Measurements from ENCODE around the gene CCDC178.

CCDC178 gene

DNA sequence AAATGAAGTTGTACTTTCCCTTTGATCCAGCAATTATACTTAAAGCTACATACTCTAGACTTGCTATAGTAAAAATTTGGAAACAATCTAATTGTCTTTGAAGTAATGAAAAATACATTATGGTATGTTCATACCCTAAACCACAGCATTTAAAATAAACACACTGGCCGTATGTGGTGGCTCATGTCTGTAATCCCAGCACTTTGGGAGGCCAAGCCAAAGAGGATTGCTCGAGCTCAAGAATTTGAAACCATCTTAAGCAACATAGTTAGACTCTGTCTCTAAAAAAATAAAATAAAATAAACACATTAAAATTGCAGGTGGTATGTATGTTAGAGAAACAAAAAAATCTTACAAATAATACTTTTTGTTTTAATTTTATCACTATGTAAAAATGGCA is 459.6 kb downstream of the CCDC178 start:
- no peak overlapping the region for H3K4me3 ChIP-seq (ENCODE audit: low read depth, low read length)
- TF ChIP-seq CTCF (IDR thresholded peaks at IDR 0.05; ENCODE audit: insufficient read depth, low read length, missing control alignments): no peak
- CTCF ChIA-PET: no interaction called here
- DNase-seq (ENCODE audit: low read depth, low spot score): no peak
- POLR2A ChIA-PET: no interaction called here

DNA sequence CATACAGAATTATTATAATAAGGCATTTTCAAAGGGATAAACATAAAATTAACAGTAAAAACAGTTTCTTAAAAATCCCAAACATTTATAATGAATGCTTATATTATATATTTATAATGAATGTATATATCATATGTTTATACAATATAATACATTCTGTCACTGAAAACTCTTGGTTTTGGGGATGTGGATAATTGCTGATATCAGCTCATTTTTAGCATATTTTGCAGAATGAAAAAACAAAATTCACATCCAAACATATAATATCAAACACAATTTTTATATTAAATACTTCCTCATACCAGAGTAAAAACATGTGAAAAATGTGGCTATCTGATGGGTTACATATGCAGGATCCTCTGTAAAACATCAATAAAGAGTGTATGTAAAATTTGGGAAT is 465.0 kb downstream of the CCDC178 start:
- TF ChIP-seq CTCF (IDR thresholded peaks at IDR 0.05; ENCODE audit: insufficient read depth, low read length, missing control alignments): no peak
- DNase-seq (ENCODE audit: low read depth, low spot score): no peak
- CTCF ChIA-PET: no interaction called here
- POLR2A ChIA-PET: no interaction called here
- no peak overlapping the region for H3K4me3 ChIP-seq (ENCODE audit: low read depth, low read length)

DNA sequence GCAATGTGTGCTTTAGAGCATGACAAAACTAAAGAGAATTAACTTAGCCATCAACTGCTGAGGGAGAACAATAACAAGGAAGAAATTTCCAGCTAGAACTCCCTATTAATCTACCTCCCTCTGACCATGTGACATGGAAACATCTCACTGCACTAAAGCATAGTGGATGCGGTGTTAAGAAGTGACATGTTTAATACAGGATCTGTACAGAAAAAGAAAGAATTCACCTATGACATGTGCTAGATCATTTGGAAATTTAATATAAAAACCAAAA is 465.4 kb downstream of the CCDC178 start:
- ChIA-PET POLR2A (no interaction called here), CTCF (no interaction called here)
- no peak for TF ChIP-seq CTCF (IDR thresholded peaks at IDR 0.05; ENCODE audit: insufficient read depth, low read length, missing control alignments)
- H3K4me3 ChIP-seq (ENCODE audit: low read depth, low read length): no peak overlapping the region
- DNase-seq (ENCODE audit: low read depth, low spot score): no peak

- no peak overlapping the region for H3K4me3 ChIP-seq (ENCODE audit: low read depth, low read length)
- CTCF ChIA-PET: no interaction called here
- POLR2A ChIA-PET: no interaction called here
- no peak for TF ChIP-seq CTCF (IDR thresholded peaks at IDR 0.05; ENCODE audit: insufficient read depth, low read length, missing control alignments)
- no peak for DNase-seq (ENCODE audit: low read depth, low spot score)
Observed at GRCh38 chr18:32974421-32975162, 465.9 kb downstream of the CCDC178 start.

GRCh38 chr18:32968248-32968647 is 472.3 kb downstream of the CCDC178 start:
- no peak for TF ChIP-seq CTCF (IDR thresholded peaks at IDR 0.05; ENCODE audit: insufficient read depth, low read length, missing control alignments)
- DNase-seq (ENCODE audit: low read depth, low spot score): no peak
- H3K4me3 ChIP-seq (ENCODE audit: low read depth, low read length): no peak overlapping the region
- ChIA-PET POLR2A (no interaction called here), CTCF (no interaction called here)

GRCh38 chr18:32966141-32966540 is 474.4 kb downstream of the CCDC178 start:
- no peak for DNase-seq (ENCODE audit: low read depth, low spot score)
- POLR2A ChIA-PET: no interaction called here
- CTCF ChIA-PET: no interaction called here
- no peak overlapping the region for H3K4me3 ChIP-seq (ENCODE audit: low read depth, low read length)
- no peak for TF ChIP-seq CTCF (IDR thresholded peaks at IDR 0.05; ENCODE audit: insufficient read depth, low read length, missing control alignments)

Measured in AG04449 (cell line).